K562 (cell line): ENCODE measurements around the gene NEU1. TPM values are rescaled to one million over a fixed set of nuclear protein-coding genes. Genes with fewer than 3 reads are reported as not detected.

Experiments used
- CREBBP ChIP-seq: IDR thresholded peaks from one replicate; pipeline ENCODE4 v1.6.1; 2012; ENCODE audit warnings: low read depth, mild to moderate bottlenecking, control low read depth, inconsistent platforms, low read length
- CTBP1 ChIP-seq: fragments of 450-650 bp; IDR thresholded peaks from 2 replicates; pipeline ENCODE4 v1.6.1; 2016; ENCODE audit warnings: borderline replicate concordance
- E2F6 ChIP-seq, 2 experiments: IDR thresholded peaks; 2 replicates each; pipeline ENCODE4 v1.6.1; 2011; ENCODE audit warnings: borderline replicate concordance in 1 of 2, control low read depth in 1 of 2, low read depth in 1 of 2, low read length in 1 of 2, mild to moderate bottlenecking in 1 of 2, mixed read lengths in 1 of 2, moderate library complexity in 1 of 2; ENCODE audit not compliant: insufficient read depth in 1 of 2, insufficient read length in 1 of 2, poor library complexity in 1 of 2, severe bottlenecking in 1 of 2; ENCODE audit errors: extremely low read depth in 1 of 2
- HCFC1 ChIP-seq: IDR thresholded peaks from 2 replicates; pipeline ENCODE4 v1.6.1; 2012; ENCODE audit warnings: low read depth, low read length, improper control_type of control experiment
- IRF2 ChIP-seq: sonication (generic); formaldehyde crosslinking; IDR thresholded peaks from 2 replicates; pipeline ENCODE4 v1.8.1; 2022; ENCODE audit warnings: mild to moderate bottlenecking, missing genetic modification reagents
- MCM3 ChIP-seq: fragments of 450-650 bp; IDR thresholded peaks from 2 replicates; pipeline ENCODE4 v1.6.1; 2016
- POU5F1 ChIP-seq: fragments of 150-350 bp; IDR thresholded peaks from 2 replicates; pipeline ENCODE4 v1.6.1; 2014; ENCODE audit warnings: borderline replicate concordance, low read length, low read depth, mild to moderate bottlenecking; ENCODE audit not compliant: partially characterized antibody
- TSC22D4 ChIP-seq: fragments of 450-650 bp; IDR thresholded peaks from 2 replicates; pipeline ENCODE4 v1.6.1; 2016; ENCODE audit warnings: missing genetic modification characterization, missing biosample characterization, control low read depth
- ZNF277 ChIP-seq: fragments of 250-450 bp; sonication (Bioruptor Pico); IDR thresholded peaks from 2 replicates; pipeline ENCODE4 v1.8.0; 2022; ENCODE audit warnings: inconsistent platforms, mild to moderate bottlenecking, moderate library complexity, borderline replicate concordance
- polyA plus RNA-seq, 8 experiments: library from polyadenylated mRNA; depleted of rRNA in 4 of 8; stranded (reverse) in 5 of 8; unstranded in 3 of 8; fragments of >200 nt; fragmentation: Nextera tagmentation in 2 of 8; fragmentation: Illumina TruSeq in 1 of 8; extraction: Ambion mirVana in 2 of 8; extraction: Trizol in 1 of 8; gene quantifications; 2 replicates each; pipeline versions ENCODE4 v1.2.1 to v1.2.3, GENCODE V29; 2011 to 2014; ENCODE audit warnings: inconsistent platforms in 1 of 8, missing spikeins in 1 of 8
- total RNA-seq, 7 experiments: library from RNA; depleted of rRNA in 6 of 7; stranded (reverse); fragments of >200 nt in 6 of 7; fragmentation: Illumina TruSeq in 2 of 7; extraction: Trizol in 2 of 7; gene quantifications; 2 replicates each; pipeline versions ENCODE4 v1.2.1 to v1.2.3, GENCODE V29; 2011 to 2021; ENCODE audit warnings: low replicate concordance in 1 of 7

Gene NEU1
- total and polyA plus RNA-seq, 9 of the 15 experiments (the other 6 are each of a cell fraction or from before 2014, with no cell fraction given) = 14.8 to 67.8 (median 51.0) TPM

GRCh38 chr6:31875877-31876276 lies 13.3 kb upstream of the NEU1 start (continued):
- TF ChIP-seq E2F6 (IDR thresholded peaks at IDR 0.05; ENCODE audit: borderline replicate concordance in 1 of 2, extremely low read depth in 1 of 2, insufficient read depth in 1 of 2, insufficient read length in 1 of 2, low read depth in 1 of 2, low read length in 1 of 2, poor library complexity in 1 of 2, severe bottlenecking in 1 of 2) (no peak), CREBBP (no peak), HCFC1 (no peak), ZNF277 (CRISPR knock-in tag) (no peak), TSC22D4 (no peak), MCM3 (no peak), CTBP1 (no peak), IRF2 (CRISPR knock-in tag) (no peak), POU5F1 (no peak)
- TF ChIP-seq, all 486 proteins: peak for 0
